Panc1 (cell line): Measurements from ENCODE around the gene CREB5. TPM values are rescaled to one million over a fixed set of nuclear protein-coding genes. Genes with fewer than 3 reads are reported as not detected.

Experiments
- ATAC-seq: fragments of 200-7000 bp; cut with Tn5 transposase; 2 replicates; pipeline ENCODE4 v1.9.1; 2020; ENCODE audit warnings: mild to moderate bottlenecking, moderate library complexity
- BruUV-seq: library from RNA; stranded (reverse); fragments of 400-500 nt; replicated peaks from 2 replicates; lab custom pipeline; 2021; lab: Mats Ljungman, UMichigan
- CTCF ChIA-PET: fragments of 300-600 bp; sonication (Branson Sonifier 250); formaldehyde crosslinking; loops from one replicate; lab custom pipeline; 2022; ENCODE audit warnings: antibody characterized with exemption; lab: Charles Lee
- POLR2A ChIA-PET: fragments of 300-600 bp; sonication (Branson Sonifier 250); formaldehyde crosslinking; loops from one replicate; lab custom pipeline; 2022; ENCODE audit warnings: antibody characterized with exemption; lab: Charles Lee
- DNase-seq: peaks from one replicate; pipeline ENCODE4 v3.0.0-alpha.2; 2010; ENCODE audit warnings: low read depth, low spot score
- H3K27ac ChIP-seq: 2 replicates; pipeline ENCODE4 v1.5.1; 2011; ENCODE audit warnings: mild to moderate bottlenecking, low read length, inconsistent platforms
- H3K27me3 ChIP-seq: fragments of 200-500 bp; sonication (Bioruptor generic); 2 replicates; pipeline ENCODE4 v1.6.0; 2014; ENCODE audit warnings: low read length, inconsistent platforms; ENCODE audit not compliant: control insufficient read depth, insufficient read depth
- H3K36me3 ChIP-seq: fragments of 200-500 bp; sonication (Bioruptor generic); 2 replicates; pipeline ENCODE4 v1.5.1; 2014; ENCODE audit warnings: inconsistent platforms, mild to moderate bottlenecking, low read length, moderate library complexity; ENCODE audit not compliant: control insufficient read depth, insufficient read depth
- H3K4me1 ChIP-seq: 2 replicates; pipeline ENCODE4 v1.5.1; 2011; ENCODE audit warnings: inconsistent platforms, mild to moderate bottlenecking, low read length, moderate library complexity; ENCODE audit not compliant: control insufficient read depth, insufficient read depth
- H3K4me3 ChIP-seq, 2 experiments: 2 replicates each; pipeline ENCODE4 v1.5.1; 2011 to 2012; ENCODE audit warnings: low read depth in 2 of 2, low read length in 2 of 2, mild to moderate bottlenecking in 2 of 2, inconsistent platforms in 1 of 2, moderate library complexity in 1 of 2
- H3K9me3 ChIP-seq: fragments of 200-500 bp; sonication (Bioruptor generic); 2 replicates; pipeline ENCODE4 v1.5.1; 2014; ENCODE audit warnings: low read depth, mild to moderate bottlenecking, inconsistent platforms, low read length, moderate library complexity; ENCODE audit not compliant: control insufficient read depth, insufficient read depth
- CTCF ChIP-seq: fragments of 450-650 bp; IDR thresholded peaks from 2 replicates; pipeline ENCODE4 v1.5.1; 2017; ENCODE audit warnings: mild to moderate bottlenecking
- POLR2AphosphoS5 ChIP-seq: IDR thresholded peaks from 2 replicates; pipeline ENCODE4 v1.6.1; 2012; ENCODE audit warnings: mild to moderate bottlenecking, low read depth, low read length, moderate library complexity
- REST ChIP-seq, 2 experiments: IDR thresholded peaks; 2 replicates each; pipeline ENCODE4 v1.6.1; 2011 to 2012; ENCODE audit warnings: low read depth in 2 of 2, control low read depth in 1 of 2, low read length in 1 of 2, mild to moderate bottlenecking in 1 of 2, moderate library complexity in 1 of 2; ENCODE audit not compliant: insufficient read depth in 1 of 2
- SIN3A ChIP-seq: IDR thresholded peaks from 2 replicates; pipeline ENCODE4 v1.6.1; 2012; ENCODE audit warnings: low read depth, mild to moderate bottlenecking, low read length, moderate library complexity, borderline replicate concordance; ENCODE audit not compliant: insufficient read depth
- TCF7L2 ChIP-seq: IDR thresholded peaks from 2 replicates; pipeline ENCODE4 v1.6.1; 2011; ENCODE audit warnings: mild to moderate bottlenecking, low read depth, low read length, inconsistent platforms
- in situ Hi-C: cut with HindIII; loops from 2 replicates; pipeline ENCODE4 v1.10.0; 2016; ENCODE audit warnings: low sequenced_read_pairs, low pct_unique_long_range_greater_than_20kb
- intact Hi-C: fragments of 100-400 bp; cut with micrococcal nuclease; formaldehyde crosslinking; loops from one replicate; pipeline ENCODE4 v1.10.0; 2022; ENCODE audit not compliant: unreplicated experiment
- total RNA-seq: library from RNA; stranded (reverse); gene quantifications from one replicate; pipeline ENCODE4 v1.2.1, GENCODE V29; 2021; ENCODE audit not compliant: unreplicated experiment

CREB5 gene
- total RNA-seq, 1 experiment from 2014 or later = 3.1 TPM

- intact Hi-C loops = no loop called here
- Histone ChIP-seq H3K27me3 (peaks cover 9% of the 10 kb centered on the region; the same call in 1 of the 2 replicates), H3K36me3 (no peaks in the 10 kb centered on the region), H3K27ac (no peak overlapping the region), H3K4me1 (no peaks in the 10 kb centered on the region), H3K4me3 (no peak overlapping the region), H3K9me3 (peaks cover 8% of the 10 kb centered on the region; the same call in 1 of the 2 replicates)
- no peak for ATAC-seq
- TF ChIP-seq REST (IDR thresholded peaks at IDR 0.05; ENCODE audit: insufficient read depth in 1 of 2, low read depth in 2 of 2, low read length in 1 of 2) (no peak), POLR2AphosphoS5 (no peak), SIN3A (no peak), CTCF (no peak), TCF7L2 (no peak)
- ChIA-PET CTCF (no interaction called here), POLR2A (no interaction called here)
- no peak for DNase-seq
- no TSS peak for BruUV-seq
- in situ Hi-C loops = no loop called here
Observed at GRCh38 chr7:28661826-28662595, 249.7 kb downstream of the CREB5 start.

- POLR2A ChIA-PET = no interaction called here
- TF ChIP-seq TCF7L2 (no peak), POLR2AphosphoS5 (no peak), CTCF (no peak), REST (IDR thresholded peaks at IDR 0.05; ENCODE audit: insufficient read depth in 1 of 2, low read depth in 2 of 2, low read length in 1 of 2) (no peak), SIN3A (no peak)
- Histone ChIP-seq H3K27ac (no peak overlapping the region), H3K9me3 (no peaks in the 10 kb centered on the region), H3K4me1 (no peaks in the 10 kb centered on the region), H3K27me3 (peaks cover 7% of the 10 kb centered on the region; the same call in 1 of the 2 replicates), H3K36me3 (no peaks in the 10 kb centered on the region), H3K4me3 (no peak overlapping the region)
- in situ Hi-C loops (no loop called here), intact Hi-C loops (no loop called here)
- no TSS peak for BruUV-seq
- ATAC-seq = no peak
- no peak for DNase-seq
- CTCF ChIA-PET = no interaction called here
Observed at GRCh38 chr7:28666154-28666553, 253.8 kb downstream of the CREB5 start.
